NCI-H2227 (cell line): Measurements from ENCODE around the gene SLMAP.

Source experiments
- DNase-seq: peaks from one replicate; lab custom pipeline; 2025; ENCODE audit not compliant: unreplicated experiment; lab: John Stamatoyannopoulos, UW

The SLMAP gene

GRCh38 chr3:57937092-57937491 is 181.0 kb downstream of the SLMAP start:
- DNase-seq: no peak

GRCh38 chr3:57939775-57940174 is 183.7 kb downstream of the SLMAP start:
- DNase-seq: no peak

GRCh38 chr3:57942388-57942787 is 186.3 kb downstream of the SLMAP start:
- DNase-seq: no peak

- no peak for DNase-seq
Measured at GRCh38 chr3:57942872-57943283, 186.8 kb downstream of the SLMAP start.

- no peak for DNase-seq
Measured at GRCh38 chr3:57943525-57944495, 187.7 kb downstream of the SLMAP start.

- no peak for DNase-seq
Measured at GRCh38 chr3:57946970-57947381, 190.9 kb downstream of the SLMAP start.

GRCh38 chr3:57948080-57948671 is 192.1 kb downstream of the SLMAP start:
- no peak for DNase-seq

GRCh38 chr3:57948781-57949242 is 192.7 kb downstream of the SLMAP start:
- DNase-seq: no peak

GRCh38 chr3:57949344-57949743 is 193.2 kb downstream of the SLMAP start:
- DNase-seq: no peak

GRCh38 chr3:57949785-57950615 is 193.9 kb downstream of the SLMAP start:
- no peak for DNase-seq

GRCh38 chr3:57951066-57951882 is 195.2 kb downstream of the SLMAP start:
- no peak for DNase-seq

- peak; percentile 5 for DNase-seq
Measured at GRCh38 chr3:57952208-57952631, 196.1 kb downstream of the SLMAP start.

- DNase-seq: no peak
Measured at GRCh38 chr3:57952651-57953050, 196.5 kb downstream of the SLMAP start.

GRCh38 chr3:57953576-57953975 is 197.5 kb downstream of the SLMAP start:
- DNase-seq: no peak

- DNase-seq: no peak
Measured at GRCh38 chr3:57956119-57956832, 200.2 kb downstream of the SLMAP start.

GRCh38 chr3:57956833-57957174 is 200.7 kb downstream of the SLMAP start:
- no peak for DNase-seq

GRCh38 chr3:57957824-57958223 is 201.7 kb downstream of the SLMAP start:
- no peak for DNase-seq

- DNase-seq: no peak
Measured at GRCh38 chr3:57958642-57959422, 202.7 kb downstream of the SLMAP start.
